Measurements from ENCODE around the gene CDKN2A. TPM values are rescaled to one million over a fixed set of nuclear protein-coding genes. Genes with fewer than 3 reads are reported as not detected.

Gene CDKN2A
- polyA plus RNA-seq, 1 donor from 2014 or later: not detected

DNA sequence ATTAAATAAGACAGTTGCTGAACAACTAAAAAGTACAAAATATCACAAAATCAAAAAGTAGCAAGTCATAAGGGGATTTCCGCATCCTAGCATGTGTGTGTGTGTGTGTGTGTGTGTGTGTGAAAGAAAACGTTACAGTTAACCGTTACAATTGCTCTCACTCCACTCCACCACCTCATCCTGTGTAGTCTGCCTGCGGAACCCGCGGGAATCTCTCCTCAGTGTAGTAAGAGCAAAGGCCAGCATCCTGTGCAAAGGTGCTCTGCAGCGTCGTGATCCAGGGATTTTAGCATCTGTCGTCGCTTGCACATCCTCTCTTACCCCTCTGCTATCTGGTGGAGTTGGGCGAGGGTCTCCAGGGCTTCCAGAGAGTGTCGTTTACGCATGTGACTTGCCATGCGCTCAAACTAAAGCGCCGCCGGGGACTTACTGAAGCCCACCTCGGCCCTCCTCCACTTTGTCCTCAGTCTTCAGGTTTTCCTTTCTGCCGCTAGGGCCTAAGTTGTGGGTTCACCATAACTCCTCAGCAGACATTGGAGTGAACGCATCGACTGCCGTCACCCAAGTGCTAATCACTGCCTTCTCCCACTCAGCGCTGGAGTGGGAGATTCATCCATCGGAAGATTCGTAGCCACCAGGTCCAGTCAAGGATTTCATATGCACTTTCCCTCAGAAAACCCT lies 11.0 kb upstream of the CDKN2A start:
- H3F3A ChIP-seq (ENCODE audit: insufficient read depth, low read length, poor library complexity, severe bottlenecking): no peaks in the 10 kb centered on the region
- H4K20me1 ChIP-seq (ENCODE audit: insufficient read depth): no peaks in the 10 kb centered on the region
- no peak overlapping the region for H3K4me2 ChIP-seq (ENCODE audit: low read length)
- no peaks in the 10 kb centered on the region for H3K9me3 ChIP-seq (ENCODE audit: low read length)
- TF ChIP-seq POLR2AphosphoS5 (IDR thresholded peaks at IDR 0.05) (no peak), MXI1 (conservative IDR thresholded peaks at IDR 0.05; ENCODE audit: poor library complexity, severe bottlenecking) (no peak), TAF1 (IDR thresholded peaks at IDR 0.05; ENCODE audit: low read depth) (no peak), RAD21 (conservative IDR thresholded peaks at IDR 0.05) (no peak)
- TF ChIP-seq, protein P1, sequence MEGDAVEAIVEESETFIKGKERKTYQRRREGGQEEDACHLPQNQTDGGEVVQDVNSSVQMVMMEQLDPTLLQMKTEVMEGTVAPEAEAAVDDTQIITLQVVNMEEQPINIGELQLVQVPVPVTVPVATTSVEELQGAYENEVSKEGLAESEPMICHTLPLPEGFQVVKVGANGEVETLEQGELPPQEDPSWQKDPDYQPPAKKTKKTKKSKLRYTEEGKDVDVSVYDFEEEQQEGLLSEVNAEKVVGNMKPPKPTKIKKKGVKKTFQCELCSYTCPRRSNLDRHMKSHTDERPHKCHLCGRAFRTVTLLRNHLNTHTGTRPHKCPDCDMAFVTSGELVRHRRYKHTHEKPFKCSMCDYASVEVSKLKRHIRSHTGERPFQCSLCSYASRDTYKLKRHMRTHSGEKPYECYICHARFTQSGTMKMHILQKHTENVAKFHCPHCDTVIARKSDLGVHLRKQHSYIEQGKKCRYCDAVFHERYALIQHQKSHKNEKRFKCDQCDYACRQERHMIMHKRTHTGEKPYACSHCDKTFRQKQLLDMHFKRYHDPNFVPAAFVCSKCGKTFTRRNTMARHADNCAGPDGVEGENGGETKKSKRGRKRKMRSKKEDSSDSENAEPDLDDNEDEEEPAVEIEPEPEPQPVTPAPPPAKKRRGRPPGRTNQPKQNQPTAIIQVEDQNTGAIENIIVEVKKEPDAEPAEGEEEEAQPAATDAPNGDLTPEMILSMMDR (IDR thresholded peaks at IDR 0.05; ENCODE audit: poor library complexity, severe bottlenecking): no peak
- H2AFZ ChIP-seq (ENCODE audit: low read depth, low read length): no peak overlapping the region
- H3K9ac ChIP-seq (ENCODE audit: low read length): no peak overlapping the region
- H3K4me3 ChIP-seq (ENCODE audit: low read length): no peak overlapping the region
- no peaks in the 10 kb centered on the region for H3K36me3 ChIP-seq (ENCODE audit: insufficient read depth, low read length)
- no peak overlapping the region for H3K27ac ChIP-seq (ENCODE audit: low read length)
- H3K79me2 ChIP-seq (replicated peaks; ENCODE audit: insufficient read depth, low read length): no peaks in the 10 kb centered on the region
- H3K27me3 ChIP-seq (ENCODE audit: insufficient read depth, low read depth, low read length): peaks cover 100% of the 10 kb centered on the region
- H3K9me2 ChIP-seq (ENCODE audit: insufficient read depth, low read length): no peaks in the 10 kb centered on the region

DNA sequence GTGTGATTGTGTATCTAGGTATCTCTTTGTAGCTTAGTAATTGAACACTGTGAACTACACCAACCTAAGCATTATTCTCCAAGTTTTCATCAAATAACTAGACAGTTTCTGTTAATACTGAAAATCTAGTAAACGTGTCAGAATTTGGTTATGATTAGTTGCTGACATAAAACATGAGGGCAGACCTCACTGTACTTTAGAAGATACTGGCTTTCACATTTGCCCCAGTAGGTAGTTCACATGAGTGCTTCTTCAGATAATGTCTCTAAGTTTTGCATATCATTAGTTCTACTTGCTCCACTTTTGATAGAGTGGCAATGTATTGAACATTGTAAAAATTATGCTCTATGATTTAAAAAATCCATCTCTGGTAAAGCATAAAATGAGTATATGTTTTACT lies 7.8 kb upstream of the CDKN2A start:
- Histone ChIP-seq H3K27me3 (ENCODE audit: insufficient read depth, low read depth, low read length) (peaks cover 100% of the 10 kb centered on the region), H3K4me2 (ENCODE audit: low read length) (no peak overlapping the region)

More for the DNA sequence above, 7.8 kb upstream of the CDKN2A start:
- no peak for TF ChIP-seq POLR2AphosphoS5 (IDR thresholded peaks at IDR 0.05)
- no peak for TF ChIP-seq TAF1 (IDR thresholded peaks at IDR 0.05; ENCODE audit: low read depth)
- TF ChIP-seq, protein P1 (IDR thresholded peaks at IDR 0.05; ENCODE audit: poor library complexity, severe bottlenecking): no peak
- no peak for TF ChIP-seq EZH2 (IDR thresholded peaks at IDR 0.05; ENCODE audit: borderline replicate concordance, insufficient read depth, low read length, poor library complexity, severe bottlenecking)
- no peak for TF ChIP-seq SMC3 (conservative IDR thresholded peaks at IDR 0.05; ENCODE audit: poor library complexity)
- TF ChIP-seq MXI1 (conservative IDR thresholded peaks at IDR 0.05; ENCODE audit: poor library complexity, severe bottlenecking): no peak
- TF ChIP-seq RAD21 (conservative IDR thresholded peaks at IDR 0.05): no peak
- TF ChIP-seq, protein P2, sequence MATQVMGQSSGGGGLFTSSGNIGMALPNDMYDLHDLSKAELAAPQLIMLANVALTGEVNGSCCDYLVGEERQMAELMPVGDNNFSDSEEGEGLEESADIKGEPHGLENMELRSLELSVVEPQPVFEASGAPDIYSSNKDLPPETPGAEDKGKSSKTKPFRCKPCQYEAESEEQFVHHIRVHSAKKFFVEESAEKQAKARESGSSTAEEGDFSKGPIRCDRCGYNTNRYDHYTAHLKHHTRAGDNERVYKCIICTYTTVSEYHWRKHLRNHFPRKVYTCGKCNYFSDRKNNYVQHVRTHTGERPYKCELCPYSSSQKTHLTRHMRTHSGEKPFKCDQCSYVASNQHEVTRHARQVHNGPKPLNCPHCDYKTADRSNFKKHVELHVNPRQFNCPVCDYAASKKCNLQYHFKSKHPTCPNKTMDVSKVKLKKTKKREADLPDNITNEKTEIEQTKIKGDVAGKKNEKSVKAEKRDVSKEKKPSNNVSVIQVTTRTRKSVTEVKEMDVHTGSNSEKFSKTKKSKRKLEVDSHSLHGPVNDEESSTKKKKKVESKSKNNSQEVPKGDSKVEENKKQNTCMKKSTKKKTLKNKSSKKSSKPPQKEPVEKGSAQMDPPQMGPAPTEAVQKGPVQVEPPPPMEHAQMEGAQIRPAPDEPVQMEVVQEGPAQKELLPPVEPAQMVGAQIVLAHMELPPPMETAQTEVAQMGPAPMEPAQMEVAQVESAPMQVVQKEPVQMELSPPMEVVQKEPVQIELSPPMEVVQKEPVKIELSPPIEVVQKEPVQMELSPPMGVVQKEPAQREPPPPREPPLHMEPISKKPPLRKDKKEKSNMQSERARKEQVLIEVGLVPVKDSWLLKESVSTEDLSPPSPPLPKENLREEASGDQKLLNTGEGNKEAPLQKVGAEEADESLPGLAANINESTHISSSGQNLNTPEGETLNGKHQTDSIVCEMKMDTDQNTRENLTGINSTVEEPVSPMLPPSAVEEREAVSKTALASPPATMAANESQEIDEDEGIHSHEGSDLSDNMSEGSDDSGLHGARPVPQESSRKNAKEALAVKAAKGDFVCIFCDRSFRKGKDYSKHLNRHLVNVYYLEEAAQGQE (IDR thresholded peaks at IDR 0.05; ENCODE audit: borderline replicate concordance): no peak
- TF ChIP-seq EP300 (conservative IDR thresholded peaks at IDR 0.05; ENCODE audit: poor library complexity, severe bottlenecking): no peak
- Histone ChIP-seq H3K27ac (ENCODE audit: low read length) (no peak overlapping the region), H3K9me2 (ENCODE audit: insufficient read depth, low read length) (no peaks in the 10 kb centered on the region), H2AFZ (ENCODE audit: low read depth, low read length) (no peak overlapping the region), H3F3A (ENCODE audit: insufficient read depth, low read length, poor library complexity, severe bottlenecking) (no peaks in the 10 kb centered on the region), H3K4me3 (ENCODE audit: low read length) (no peak overlapping the region), H3K9me3 (ENCODE audit: low read length) (no peaks in the 10 kb centered on the region), H3K79me2 (replicated peaks; ENCODE audit: insufficient read depth, low read length) (no peaks in the 10 kb centered on the region), H3K9ac (ENCODE audit: low read length) (no peak overlapping the region), H4K20me1 (ENCODE audit: insufficient read depth) (no peaks in the 10 kb centered on the region), H3K36me3 (ENCODE audit: insufficient read depth, low read length) (no peaks in the 10 kb centered on the region)

All from neural cell (in vitro differentiated cells).